Stimulated activated CD8-positive, alpha-beta memory T cell treated with anti-CD3 and anti-CD28 coated beads, Interleukin-2, amount 100 ng/mL, for 48 hours (primary cell): Measurements from ENCODE around the gene ZBTB20.

Experiments
- DNase-seq, 2 donors: peaks; one replicate each; pipeline ENCODE4 v3.0.0-alpha.2; 2020; ENCODE audit warnings: low read depth in 2 of 2

ZBTB20 gene

DNA sequence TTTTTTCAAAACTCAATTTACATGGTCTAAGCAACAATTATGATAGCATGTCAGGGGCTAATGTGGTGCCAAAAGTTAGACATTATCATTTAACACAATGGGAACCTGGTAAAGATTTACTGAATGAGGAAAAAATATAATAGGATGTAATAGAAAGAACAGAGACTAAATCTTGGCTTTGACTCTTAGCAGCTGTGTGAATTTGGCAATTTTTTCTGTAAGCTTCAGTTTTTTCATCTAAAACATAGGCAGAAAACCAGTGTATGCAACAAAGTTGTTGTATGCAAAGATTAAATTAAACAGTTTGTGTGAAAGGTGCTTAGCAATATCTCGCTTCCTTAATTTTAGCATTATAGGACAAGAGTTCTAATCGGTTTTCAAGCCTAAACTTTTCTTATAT is 57.6 kb downstream of the ZBTB20 start:
- no peak for DNase-seq

DNA sequence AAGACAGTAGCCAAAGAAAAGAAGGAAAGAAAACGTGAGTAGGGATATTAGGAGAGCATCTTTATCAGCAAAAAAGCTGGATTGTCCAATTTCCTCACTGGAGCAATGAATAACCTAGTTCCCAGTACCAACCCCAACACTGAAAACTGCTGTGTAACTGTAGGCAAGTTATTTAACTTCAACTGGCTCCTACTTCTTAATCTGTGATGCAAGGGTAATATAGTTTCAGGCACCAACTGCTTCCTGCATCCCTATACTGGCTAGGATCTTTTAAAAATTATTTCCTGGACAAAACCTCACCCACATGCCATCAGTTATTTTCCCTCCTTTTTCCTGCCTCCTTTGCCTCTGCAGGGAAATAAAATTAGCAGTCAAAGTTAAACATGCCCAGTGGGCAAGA is 59.6 kb downstream of the ZBTB20 start:
- DNase-seq, result no peak

DNA sequence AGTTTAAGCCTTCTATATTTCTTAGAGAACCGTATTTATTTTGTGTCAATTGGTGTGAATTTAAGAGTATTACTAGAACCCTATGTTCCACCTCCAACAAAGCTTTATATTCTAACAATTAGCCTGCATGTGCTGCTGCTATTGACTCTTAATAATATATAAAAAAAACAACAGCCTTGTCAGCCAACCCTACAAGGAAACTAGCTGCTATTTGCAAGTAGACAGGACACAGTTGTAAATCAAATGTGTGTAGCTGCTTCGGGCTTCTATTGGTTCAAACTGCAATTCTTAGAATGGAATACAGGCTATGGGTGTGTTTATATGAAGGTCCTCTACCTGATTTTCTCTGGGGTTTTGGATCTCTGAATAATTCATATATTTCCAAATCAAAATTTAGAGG is 60.7 kb downstream of the ZBTB20 start:
- DNase-seq, result no peak

DNA sequence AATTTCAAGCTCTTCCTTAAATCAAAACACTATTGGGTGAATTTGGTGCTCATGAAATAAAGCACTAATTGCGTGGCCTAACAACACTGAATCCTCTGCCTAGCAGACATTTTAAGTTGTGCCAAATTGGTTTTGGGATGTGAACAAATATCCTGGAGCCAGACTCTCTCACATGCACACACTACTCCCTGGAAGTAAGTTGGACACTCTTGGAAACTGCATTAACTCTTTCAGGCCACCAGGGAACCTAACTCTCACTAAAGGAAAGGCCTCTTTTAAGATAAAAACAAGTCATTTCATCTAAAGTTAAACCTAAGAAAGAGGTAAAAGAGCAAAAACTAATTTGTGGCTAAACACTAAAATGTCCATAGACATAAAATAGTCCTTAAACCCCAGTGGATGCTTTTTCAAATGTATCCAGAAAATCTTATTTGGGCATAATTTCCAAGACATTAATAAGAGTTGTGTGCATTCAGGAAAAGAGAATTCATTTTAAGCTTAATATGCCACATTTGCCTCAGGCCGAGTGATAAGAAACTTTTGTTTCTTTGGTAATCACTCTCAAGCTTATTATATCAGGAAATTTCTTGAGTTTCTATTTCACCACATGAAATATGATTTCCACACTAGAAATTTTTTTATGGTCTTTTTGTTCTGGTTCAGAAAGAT is 61.8 kb downstream of the ZBTB20 start:
- DNase-seq, result no peak

DNA sequence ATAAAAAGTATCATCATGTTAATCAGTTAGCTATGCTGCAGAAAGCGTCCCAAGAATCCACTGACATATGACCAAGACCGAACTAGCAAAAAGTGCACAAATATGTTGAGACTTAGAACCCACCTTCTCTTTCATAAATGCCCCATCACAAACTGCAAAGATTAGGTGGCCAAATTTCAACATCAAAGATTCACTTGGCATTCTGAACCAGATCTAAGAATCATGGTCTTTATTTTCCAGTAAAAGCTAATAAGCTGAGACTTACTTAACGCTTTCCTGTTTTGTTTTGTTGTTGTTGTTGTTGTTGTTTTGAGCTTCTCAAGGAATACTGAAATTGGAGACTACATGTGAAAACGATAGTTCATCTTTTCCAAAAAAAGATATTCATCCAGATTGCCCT is 62.4 kb downstream of the ZBTB20 start:
- no peak for DNase-seq

DNA sequence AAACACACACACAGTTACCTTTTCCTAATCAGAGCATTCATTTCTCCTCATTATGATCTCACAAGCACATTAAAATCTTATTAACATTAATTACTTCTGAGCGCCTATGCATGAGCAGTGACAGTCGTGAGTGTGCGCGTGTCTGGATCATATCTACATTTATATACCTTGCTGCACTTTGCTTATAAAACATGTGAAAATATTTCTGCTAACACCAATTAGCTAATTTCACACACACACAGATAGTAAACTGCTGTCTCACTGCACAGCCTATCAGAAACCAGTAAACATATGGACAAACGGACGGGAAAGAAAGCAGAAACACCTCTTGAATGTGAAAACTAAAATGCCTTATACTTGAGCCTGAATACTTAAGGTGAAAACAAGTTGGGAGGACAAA is 64.8 kb downstream of the ZBTB20 start:
- no peak for DNase-seq

DNA sequence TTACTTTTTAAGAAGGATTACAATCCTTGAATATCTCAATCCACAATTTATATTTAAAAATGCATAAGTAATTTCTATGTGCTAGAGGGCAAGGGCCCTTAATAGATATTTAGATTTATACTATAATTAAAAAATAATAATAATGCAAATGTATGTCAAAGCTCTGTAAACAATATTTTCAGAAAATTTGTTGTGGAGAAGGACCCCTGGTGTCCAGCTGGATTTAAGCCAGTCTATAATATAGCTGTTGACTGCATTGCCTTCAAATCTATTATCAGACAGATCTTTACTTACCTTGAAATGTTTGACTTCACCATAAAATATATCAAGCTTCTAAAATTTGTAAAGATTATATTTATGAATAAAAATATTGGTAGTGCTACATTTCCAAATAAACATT is 65.6 kb downstream of the ZBTB20 start:
- no peak for DNase-seq

DNA sequence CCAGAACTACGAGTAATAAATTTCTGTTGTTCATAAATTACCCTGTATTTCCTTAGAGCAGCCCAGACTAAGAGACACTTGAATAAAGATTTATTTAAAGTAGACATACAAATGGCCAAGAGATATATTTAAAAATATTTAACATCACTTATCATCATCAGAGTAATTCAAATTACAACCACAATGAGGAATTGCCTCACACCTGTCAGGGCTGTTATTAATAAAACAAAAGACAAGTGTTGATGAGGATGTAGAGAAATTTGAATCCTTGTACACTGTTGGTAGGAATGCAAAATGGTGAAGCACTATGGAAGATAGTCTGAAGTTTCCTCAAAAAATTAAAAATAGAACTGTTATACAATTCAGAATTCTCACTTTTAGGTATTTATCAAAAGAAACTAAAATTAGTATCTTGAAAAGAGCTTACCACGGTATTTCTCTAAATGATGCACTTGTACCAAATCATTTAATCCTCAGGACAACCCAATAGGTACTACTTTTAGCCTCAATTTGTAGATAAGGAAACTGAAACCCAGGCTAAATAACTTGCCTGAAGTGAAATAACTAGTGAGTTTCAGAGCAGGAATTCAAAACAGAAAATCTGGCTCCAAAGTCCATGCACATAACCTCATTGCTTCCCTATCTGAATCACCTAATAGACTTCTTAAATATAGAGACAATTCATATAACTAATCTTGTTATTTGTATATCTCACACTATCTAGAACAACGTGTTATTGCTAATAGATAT is 69.4 kb downstream of the ZBTB20 start:
- DNase-seq, result no peak

DNA sequence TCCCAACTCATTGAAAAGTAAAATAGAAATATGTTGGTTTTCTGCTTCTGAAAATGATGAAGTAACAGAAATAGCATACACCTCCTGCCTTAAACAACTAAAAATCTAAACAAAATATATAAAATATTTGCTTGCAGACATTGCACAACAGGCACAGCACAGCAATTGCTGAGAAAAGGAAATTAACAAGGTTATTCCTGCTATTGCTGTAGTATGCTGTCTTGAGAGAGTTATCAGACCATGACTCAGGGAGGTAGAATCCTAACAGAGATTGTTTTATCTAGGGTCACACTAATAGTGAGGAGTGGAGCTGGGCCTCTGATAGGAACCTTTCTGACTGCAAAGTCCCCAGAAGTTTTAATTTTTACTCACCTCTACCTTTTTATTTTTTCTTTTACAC is 72.6 kb downstream of the ZBTB20 start:
- no peak for DNase-seq

DNA sequence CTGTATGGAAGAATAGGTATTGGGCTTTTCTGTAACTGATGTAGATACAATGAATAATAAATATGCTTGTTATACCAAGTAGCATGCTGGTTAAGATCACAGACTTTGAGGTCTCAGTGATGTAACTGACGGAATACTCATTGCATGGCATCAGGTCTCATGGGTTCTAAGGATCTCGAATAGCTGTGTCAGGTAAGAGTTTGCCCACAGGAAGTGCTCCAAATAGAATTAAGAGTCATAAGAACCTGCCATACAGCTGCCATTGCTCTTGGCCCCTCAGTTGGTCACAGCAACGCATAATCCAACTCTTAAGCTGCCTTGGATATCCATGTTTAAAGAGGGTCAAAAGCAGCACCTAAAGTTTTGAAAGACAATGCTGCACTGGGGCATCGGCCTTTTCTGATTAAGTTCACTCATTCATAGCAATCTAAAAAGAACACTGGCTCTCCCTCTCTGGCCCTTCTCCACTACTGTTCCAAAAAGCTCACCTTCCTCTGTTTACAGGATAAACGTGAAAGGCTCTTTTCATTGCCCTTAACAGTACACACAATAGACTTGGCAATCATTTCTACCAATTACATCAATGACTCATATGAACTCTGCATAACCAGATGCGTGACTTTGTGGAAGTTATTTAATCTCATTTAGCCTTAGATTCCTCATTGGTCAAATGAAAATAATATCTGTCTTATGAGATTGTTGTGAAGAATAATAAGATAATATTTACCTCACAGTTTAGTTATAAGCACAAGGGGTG is 74.6 kb downstream of the ZBTB20 start:
- DNase-seq, result no peak

DNA sequence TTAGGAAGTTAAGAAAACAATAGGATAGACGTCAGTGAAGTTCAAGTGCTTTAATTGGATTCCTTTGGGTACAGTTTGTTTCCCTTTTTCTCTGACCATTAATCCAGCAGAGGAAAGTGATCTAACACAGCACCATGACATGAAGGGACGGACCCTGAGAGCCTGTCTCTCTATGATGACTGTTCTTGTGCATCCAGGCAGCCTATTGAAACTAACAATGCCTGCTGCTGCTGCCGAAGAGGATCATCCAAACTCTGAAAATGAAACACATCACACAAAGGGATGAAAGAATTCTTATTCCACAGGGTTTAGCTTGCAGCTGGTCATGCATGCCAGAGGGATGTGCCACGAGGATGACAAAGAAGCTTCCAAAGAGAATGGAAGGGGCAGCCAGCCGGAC is 75.5 kb downstream of the ZBTB20 start:
- DNase-seq, result no peak

DNA sequence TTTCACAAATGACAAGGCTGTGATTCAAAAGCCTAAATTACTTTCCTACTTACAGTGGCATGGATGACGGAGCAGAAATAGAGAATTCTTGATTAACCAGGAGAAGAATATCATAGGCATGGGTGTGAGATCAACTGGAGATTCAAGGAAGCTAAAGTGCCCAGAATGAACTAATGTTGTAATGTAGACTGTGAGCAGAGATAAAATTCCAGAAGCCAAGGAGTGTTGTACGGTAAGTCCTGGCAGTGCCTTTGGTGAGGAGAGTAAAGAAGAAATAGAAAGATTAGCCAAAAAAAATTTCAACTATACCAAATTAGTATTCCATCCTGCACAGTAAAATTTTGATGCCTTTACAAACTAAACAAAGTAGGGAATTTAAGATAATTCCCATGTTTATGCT is 75.9 kb downstream of the ZBTB20 start:
- DNase-seq, result no peak

DNA sequence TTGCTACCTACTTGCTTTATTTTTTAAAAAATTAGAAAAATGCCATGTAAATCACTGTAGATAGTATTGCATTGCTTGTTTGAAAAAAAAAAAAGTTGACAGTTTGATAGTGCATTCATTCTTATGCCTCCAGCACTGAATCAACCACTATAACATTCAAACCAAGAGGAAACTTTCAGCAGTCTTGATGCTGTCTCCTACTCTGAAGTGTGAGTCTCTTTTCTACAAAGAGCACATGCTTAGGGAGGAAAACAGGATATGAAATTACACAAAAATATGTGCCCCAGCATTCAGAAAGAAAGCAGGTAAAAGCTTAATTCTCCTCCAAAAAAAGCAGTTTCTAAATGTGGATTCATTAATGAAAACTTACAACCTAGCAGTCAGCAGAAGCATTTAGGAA is 78.3 kb downstream of the ZBTB20 start:
- DNase-seq, result no peak

DNA sequence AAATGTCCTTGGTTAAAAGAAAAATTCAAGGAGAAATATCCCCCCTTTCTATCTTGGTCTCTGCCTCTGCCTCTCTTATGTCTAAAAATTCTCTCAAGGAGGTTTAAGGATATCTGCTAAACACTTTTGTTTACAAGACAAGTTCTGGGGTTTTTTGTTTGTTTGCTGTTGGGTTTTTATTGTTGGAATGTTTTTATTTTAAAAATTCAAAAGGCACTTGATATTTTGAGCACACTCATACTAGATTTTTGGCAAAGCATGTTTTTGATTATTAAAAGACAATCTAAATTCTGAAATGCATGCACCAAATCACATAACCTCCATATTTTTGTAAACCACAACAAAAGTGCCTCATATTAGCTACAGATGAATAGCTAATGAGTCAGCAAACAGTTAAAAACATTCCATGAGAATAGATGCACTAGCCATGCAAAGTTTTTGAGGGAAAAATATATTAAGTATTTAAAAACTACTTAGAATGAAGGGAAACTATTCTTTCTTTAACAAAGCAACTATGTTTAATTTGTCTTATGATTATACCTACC is 84.6 kb downstream of the ZBTB20 start:
- DNase-seq, result no peak

DNA sequence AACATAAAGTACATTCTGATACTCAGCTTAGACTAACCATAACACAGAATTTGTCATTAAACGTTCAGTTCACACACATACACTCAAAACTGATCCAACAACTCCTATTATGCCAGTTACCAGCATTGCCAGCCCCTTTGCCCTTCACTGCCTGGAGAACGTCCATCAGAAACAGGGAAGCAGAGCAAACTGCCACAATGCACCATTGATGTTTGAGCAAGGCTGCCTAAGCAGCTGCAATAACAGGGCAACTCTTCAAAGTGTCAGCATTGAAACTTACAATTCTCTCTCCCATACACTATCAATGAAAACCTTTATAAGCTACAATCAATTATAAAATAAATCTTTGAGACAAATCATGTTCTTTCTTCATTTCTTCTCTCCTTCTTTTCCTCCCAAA is 85.1 kb downstream of the ZBTB20 start:
- no peak for DNase-seq

DNA sequence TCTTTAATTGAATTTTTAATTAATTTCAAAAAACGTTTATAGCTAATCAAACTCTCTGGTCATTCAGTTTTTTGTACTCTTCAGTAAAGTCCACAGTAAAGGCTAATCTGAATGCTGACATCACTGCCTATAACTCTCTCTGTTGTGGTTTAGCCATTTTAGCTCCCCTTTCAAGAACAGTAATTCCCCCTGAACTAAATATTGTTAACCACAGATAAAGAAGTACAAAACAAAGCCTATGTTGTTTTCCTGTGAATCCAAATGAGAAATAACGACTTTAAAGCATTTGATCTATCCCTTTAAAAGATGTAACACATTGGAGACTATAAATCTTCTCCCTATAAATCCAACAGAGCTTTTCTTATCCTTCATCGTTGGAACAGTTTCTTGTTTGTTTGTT is 94.2 kb downstream of the ZBTB20 start:
- no peak for DNase-seq

DNA sequence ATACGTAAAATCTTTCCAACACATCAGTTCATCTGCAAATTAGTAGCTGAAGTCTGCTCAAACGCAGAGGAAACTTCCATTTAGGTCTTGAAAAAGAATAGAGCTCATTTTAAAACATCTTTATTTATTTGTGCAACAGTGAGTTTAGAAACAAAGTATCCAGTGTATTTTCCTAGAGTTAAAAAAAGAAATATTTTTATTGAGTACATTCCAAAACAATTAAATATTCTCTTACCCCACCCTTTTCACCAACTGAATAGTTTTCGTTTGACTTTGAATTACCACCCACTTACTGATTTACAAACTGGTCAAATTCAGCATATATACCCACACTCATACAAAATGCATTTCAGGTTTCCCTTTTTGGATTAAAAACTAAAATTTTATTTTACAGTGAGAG is 104.7 kb downstream of the ZBTB20 start:
- DNase-seq, result no peak

DNA sequence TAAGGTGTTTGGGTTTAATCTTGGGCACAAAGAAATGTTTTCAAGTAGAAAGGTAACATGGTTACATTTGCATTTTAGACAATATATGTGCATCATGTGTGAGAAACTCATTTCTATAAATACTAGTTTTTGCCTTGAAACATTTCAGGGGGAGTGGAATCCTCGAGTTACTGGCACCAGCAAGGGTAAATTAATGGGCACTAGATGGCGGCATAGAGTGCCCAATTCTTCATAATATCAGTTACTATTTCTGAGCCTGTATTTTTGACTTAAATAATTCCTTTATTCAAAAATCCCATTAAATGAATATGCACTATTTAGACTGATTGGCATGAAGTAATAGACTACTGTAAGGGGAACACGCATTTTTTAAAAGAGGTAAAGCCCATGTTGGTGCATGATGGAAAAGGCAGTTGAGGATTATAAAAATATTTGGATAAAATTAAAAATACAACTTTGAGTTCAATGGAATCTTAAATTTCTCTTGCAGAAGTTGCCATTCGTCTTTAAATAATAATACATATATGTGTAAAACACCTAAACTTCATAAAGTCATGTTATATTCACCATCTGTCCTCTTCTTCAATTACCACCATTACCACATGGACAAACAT is 106.3 kb downstream of the ZBTB20 start:
- DNase-seq, result no peak

DNA sequence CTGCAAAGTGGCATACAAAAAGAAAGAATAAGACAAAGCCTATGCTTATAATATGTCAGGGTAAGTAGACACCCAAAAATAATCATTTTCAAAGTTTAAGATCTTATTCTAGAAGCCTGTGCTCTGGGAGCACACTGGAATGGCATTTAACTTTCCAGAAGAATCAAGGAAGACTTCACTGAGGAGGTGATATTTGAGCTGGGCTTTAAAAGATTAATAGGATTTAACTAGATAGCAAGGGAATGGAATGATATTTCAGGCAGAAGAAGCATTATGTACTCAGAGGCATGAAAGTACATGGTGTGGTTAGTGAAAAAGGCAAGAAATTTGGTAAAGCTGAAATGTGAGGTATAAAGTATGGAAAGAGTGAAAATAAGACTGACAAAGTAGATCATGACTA is 106.8 kb downstream of the ZBTB20 start:
- no peak for DNase-seq

DNA sequence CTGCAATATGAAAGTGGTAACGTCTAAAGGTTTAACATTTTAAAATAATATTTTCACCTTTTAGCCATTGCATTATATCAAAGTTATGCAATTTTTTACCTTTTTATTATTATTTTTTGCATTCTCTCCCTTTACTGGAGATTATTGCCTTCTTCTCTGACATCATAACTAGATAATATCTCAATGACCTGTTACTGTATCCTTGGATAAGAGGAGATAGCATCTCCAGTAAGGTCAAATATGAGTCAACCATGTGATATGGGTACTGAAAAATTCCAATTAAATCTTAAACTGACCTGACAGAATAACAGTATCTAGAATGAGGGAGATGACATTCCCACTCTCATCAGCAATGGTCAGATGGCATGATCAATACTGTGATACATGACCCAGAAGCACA is 108.3 kb downstream of the ZBTB20 start:
- no peak for DNase-seq

DNA sequence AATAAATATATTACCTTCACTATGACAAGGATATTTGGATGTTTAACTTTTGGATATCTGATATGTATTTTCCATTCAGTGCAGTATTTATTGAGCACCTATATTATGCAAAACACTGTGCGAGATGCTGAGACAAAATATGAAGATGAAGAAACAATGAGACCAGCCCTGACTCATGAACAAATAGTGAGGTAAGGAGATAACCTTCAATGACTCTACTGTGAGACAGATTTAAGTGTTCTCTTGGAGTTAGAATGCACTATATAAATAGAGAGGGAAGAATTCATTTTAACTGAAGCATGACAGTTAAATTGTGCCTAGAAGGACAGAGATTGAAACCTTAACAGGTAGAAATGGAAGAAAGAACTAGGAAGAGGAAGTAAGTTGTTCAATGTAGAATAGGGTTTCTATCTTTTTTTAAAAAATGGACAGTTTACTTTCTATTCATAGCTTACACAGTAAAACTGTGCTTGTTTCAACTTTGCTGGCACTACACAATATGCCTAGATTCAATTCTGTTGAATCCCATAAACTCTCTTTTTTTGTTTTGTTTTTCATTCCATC is 124.2 kb downstream of the ZBTB20 start:
- DNase-seq, result no peak

DNA sequence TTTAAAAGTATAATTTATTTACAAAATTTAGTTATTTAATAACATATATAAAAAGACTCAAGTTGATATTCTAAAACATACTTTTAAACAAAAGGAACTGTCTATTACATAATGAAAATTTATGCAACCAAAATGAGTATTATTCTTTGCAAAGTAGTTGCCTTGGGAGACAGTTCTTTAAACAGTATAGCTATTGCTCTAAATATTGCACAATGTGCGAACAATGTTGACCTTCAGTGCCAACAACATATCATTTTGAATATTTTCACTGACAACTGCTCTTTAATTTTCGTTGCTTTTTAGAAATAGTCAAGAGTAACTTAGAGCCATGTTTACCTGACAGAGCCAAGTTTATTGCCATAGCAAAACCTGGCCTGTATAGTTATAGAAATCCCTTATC is 124.9 kb downstream of the ZBTB20 start:
- no peak for DNase-seq
